ENCODE data around the gene KEAP1. TPM values are rescaled to one million over a fixed set of nuclear protein-coding genes. Genes with fewer than 3 reads are reported as not detected.

KEAP1 gene
- total RNA-seq, 1 donor, result 235 TPM

DNA sequence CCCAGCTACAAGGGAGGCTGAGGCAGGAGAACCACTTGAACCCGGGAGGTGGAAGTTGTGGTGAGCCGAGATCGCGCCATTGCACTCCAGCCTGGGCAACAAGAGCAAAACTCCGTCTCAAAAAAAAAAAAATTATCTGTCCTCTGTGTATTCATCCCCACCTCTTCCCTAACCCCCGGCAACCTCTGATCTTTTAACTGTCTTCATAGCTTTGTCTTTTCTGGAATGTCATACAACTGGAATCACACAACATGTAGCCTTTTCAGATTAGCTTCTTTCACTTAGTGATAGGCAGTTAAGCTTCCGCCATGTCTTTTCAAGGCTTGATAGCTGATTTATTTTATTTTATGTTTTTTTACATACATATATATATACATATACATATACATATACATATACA is 22.5 kb upstream of the KEAP1 start:
- no peak for DNase-seq (ENCODE audit: low read depth in 2 of 3, low spot score in 2 of 3)

DNA sequence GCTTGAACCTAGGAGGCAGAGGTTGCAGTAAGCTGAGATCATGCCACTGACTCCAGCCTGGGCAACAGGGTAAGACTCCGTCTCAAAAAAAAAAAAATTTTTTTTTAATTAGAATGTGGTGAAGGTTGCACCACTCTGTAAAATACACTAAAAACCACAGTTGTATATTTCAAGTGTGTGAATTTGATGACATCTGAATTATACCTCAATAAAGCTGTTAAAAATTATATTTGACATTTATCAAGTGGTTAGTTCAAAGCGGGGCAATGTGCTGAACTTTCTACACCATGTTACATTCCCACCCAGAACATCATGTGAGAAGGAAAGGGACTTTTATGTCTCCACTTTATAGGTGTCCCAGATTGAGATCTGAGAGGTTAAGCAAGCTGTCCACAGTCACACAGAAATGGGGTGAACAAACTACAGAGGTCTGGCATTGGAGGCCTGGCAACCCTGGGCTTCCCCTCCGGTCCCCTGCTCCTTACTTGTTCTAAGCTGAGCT is 20.0 kb upstream of the KEAP1 start:
- no peak for DNase-seq (ENCODE audit: low read depth in 2 of 3, low spot score in 2 of 3)

DNA sequence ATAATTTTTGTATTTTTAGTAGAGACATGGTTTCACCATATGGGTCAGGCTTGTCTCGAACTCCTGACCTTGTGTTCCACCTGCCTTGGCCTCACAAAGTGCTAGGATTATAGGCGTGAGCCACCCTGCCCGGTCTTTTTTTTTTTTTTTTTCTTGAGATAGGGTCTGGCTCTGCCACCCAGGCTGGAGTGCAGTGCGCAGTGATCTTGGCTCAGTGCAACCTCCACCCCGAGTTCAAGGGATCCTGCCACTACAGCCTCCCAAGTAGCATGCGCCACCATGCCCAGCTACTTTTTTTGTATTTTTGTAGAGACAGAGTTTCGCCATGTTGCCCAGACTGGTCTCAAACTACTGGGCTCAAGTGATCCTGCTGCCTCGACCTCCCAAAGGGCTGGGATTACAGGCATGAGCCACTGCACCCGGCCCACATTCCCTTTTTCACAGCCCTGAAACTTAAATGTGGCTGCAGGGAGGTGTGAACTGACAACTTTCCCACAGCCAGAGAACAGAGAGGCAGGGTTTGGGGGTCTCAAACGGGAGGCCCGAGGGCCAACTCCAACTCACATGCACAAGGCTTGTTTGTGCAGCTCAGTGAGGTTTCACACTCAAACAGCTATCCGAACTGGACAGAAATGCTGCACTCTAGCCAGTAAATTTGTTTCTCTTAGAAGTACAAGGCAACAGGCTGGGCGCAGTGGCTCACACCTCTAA is 18.5 kb upstream of the KEAP1 start:
- no peak for DNase-seq (ENCODE audit: low read depth in 2 of 3, low spot score in 2 of 3)

DNA sequence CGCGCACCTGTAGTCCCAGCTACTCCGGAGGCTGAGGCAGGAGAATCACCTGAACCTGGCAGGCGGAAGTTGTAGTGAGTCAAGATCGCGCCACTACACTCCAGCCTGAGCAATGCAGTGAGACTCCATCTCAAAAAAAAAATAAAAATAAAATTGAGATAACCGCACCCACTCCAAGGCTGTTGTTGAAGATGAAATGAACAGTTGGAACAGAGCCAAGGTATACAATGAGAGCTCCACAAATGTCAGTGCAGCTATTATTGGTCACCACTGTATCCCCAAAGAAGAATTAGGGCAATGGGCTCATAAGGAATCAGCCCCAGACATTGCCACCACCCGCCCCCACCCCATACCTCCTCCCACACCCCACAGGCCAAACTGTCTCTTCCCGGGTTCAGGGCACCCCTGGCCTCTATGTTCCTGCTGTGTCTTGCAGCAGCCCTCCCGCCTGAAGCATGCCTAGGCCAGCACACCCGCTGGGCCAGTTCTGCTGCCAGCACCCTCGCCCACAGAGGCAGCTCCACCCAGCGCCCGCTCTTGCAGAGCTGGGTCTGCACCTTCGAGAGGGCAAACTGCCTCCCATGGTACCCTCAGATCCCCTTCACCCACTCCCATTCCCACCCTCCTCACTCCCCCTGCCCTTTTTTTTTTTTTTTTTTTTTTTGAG is 17.6 kb upstream of the KEAP1 start:
- DNase-seq (ENCODE audit: low read depth in 2 of 3, low spot score in 2 of 3), result no peak

DNA sequence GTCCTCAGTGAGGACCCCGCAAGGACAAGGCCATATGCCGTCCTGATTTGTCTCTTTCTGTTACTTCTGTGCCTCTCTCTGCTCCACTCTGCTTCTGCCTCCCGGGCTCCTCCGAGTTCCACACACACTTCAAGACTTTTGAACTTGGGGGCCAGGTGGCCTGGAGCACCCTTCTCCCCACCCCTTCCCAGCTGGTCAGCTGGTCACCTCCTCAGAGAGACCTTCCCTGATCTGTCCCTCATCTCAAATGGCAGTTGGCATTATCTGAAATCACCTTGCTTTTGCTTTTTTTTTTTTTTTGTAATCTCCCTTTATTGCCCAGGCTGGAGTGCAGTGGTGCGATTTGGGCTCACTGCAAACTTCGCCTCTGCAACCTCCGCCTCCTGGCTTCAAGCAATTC is 16.3 kb upstream of the KEAP1 start:
- DNase-seq (ENCODE audit: low read depth in 2 of 3, low spot score in 2 of 3), result no peak

DNA sequence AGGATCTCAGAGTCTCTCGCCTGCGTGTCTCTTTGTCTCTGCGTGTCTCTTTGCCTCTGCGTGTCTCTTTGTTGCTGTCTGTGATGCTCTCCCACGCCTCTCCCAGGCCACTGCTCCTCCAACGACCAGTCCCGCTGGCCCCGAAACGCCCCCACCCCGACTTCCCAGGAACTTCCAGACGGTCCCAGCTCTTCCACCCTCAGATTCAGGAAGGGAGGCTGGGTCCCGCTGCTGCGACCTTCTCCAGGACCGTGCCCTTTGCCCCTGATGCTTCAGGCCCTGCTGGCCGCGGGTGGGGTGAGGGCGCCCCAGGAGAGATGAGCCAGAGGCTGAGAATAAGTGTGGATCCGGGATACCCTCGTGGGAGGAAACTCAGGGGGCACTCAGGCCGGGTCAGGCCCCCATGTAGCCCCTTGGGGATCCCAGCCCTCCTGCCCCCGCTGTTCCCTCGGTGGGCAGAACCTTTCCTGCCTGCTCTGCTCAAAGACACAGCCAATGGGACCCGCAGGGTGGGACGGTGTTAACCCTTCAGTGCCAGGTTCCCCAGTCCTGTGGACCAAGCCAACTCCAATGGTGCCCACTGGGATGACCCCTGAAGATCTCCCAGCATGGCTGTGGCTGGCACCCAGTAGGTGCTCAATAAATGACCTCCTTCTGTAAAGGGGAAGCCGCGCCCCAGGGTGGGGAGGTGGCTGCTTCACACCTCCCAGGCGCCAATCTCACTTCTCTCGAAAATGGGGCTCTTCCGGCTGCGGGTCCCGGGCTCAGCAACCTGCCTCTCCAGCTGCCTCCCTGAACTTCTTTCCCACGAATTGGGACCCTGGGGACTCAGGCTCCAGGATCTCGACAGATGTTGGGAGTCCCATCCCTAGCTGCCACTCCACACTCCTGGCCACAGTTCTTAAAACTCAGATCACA is 15.5 kb upstream of the KEAP1 start:
- no peak for DNase-seq (ENCODE audit: low read depth in 2 of 3, low spot score in 2 of 3)

DNA sequence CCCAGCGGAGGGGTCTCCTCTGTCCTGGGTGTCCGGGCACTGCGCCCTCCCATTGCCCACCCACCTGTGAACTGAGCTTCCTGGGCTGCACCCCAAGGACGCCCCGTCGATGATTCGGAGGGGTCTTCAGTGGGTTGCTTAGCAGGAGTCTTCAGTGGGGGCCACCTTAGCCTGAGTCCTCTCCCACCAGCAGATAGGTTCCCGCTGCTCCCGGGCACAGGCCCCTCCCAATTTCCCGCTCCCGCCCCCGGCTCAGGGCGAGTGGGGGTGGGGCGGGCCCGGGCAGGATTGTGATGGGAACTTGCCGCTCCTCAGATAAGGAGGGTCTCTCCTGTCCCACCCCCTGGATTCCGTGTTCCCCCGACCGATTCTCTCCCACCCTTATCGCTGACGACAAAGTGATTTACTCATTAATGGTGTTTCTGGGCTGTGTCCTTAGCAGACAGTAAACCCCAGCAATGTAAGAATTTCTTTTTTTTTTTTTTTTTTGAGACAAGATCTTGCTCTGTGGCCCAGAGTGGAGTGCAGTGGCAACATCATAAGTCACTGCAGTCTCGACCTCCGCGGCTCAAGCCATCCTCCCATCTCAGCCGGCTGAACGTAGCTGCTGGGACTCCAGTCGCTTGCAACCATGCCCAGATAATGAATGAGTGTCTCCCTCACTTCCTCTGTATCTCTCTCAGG is 14.7 kb upstream of the KEAP1 start:
- peak in 1 of 3 donors; percentile 28 for DNase-seq (ENCODE audit: low read depth in 2 of 3, low spot score in 2 of 3)

DNA sequence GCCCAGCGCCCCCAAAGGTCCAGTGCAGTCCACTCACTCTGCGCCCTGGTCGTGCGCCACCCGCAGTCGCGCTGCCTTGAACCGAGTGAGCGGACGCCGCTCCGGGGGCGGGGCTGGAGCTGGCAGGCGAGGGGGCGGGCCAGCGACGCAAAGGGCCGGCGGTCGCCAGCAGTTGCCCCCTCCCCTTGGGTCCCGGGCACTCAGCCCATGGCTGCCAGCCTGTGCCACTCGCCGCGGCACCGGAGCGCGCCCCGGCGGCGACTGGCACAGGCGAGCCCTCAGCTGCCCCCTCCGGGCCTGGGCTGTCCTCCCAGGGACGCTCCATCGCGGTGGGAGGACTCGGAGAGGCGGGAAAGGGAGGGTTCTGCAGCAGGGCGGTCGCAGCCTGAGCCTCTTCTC is 14.2 kb upstream of the KEAP1 start, which contains the start of gene S1PR5:
TSS of gene S1PR5 (minus strand) at position 87 of the 399 bp plus-strand sequence. CDS start 2,436 bp downstream, outside the sequence.
- no peak for DNase-seq (ENCODE audit: low read depth in 2 of 3, low spot score in 2 of 3)

DNA sequence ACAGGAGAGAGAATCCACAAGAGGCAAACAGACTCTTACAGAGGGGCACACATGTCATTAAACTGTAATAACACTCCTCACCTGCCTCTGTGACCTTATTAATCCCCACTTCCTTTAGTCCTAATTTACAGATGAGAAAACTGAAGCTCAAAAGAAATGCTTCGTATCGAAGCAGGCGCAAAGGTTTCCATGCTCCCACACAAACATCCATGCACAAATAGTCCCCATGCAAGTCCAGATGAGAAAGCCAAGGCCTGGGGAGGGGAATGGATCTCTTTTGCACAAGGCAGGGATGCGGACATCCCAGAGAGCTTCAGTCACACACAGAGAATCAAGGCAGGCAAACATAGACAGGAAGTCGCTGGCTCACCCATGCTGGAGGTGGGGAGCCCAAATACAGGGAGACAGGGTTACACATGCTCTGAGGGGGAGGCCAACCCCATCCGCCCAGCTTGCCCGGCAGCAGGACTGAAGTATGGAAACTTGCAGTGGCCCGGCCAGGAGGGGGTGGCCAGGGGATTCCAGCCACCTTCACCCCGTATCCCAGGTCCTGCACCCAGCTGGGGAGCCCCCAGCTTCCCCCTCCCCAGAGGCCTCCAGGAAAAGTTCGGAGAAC is 13.6 kb upstream of the KEAP1 start:
- no peak for DNase-seq (ENCODE audit: low read depth in 2 of 3, low spot score in 2 of 3)

DNA sequence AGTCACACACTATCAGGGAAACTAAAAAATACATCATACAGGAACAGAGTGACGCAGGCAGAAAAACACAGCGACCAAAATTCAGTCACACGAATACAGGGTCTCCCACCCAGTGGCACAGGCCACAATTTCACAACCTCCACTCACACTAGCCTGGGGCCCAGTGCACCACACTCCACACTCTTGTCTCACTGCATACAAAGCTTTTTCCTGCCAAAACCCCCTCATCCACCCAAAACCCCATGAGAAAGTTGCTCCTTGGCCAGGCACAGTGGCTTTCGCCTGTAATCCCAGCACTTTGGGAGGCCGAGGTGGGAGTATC is 12.9 kb upstream of the KEAP1 start:
- DNase-seq (ENCODE audit: low read depth in 2 of 3, low spot score in 2 of 3), result no peak

DNA sequence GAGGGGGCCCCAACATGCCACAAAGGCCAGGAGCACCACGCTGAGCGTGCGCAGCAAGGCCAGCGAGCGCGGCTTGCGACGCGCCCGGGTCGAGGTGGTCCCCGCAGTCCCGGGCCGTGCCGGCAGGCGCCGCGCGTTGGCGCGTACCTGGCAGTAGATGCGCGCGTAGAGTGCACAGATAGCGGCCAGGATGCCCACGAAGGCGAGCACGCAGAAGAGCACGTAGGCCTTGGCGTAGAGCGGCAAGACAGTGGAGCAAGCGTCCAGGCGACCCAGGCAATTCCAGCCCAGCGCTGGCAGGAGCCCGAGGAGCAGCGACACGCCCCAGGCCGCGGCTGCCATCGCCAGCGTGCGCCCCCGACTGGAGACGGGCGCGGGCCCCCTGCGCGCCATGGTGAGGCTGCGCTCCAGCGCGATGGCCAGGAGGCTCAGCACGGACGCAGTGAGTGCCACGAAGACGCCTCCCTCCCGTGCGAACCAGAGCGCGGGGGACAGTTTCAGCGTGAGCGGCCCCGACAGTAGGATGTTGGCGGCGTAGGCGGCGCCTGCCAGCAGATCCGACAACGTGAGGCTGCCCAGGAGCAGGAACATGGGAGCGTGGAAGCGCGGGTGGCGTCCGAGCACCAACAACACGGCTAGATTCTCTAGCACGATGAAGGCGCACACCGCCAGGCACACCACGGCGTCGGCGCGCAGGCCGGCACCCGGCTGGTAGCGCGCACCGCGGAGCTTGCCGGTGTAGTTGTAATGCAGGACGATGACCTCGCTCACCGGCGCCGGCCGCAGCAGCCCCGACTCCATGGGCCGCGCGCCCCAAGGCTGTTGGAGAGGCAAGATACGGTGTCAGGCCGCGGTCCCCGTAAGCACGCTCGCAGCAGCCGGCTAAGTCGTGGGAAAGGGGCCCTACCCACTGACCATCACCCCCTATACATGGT is 11.3 kb upstream of the KEAP1 start:
- DNase-seq (ENCODE audit: low read depth in 2 of 3, low spot score in 2 of 3), result peak in 2 of 3 donors; percentile 53 to 65

DNA sequence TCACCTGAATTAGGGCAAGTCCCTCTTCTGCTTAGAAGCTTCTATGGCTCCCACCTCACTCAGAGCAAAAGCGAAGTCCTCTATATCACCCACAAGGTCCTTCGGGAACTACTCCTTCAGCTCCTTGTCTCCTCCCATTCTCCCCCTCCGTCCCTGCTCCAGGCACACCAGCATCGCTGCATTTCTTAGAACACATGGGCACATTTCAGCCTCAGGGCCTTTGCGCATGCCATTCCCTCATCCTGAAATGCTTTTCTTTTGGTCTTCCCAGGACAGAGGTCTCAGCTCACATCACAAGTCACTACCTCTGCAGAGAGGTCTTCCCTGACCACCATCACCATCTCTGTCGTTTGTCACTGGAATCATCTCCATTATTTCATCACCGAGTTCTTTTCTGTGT is 10.1 kb upstream of the KEAP1 start:
- no peak for DNase-seq (ENCODE audit: low read depth in 2 of 3, low spot score in 2 of 3)

DNA sequence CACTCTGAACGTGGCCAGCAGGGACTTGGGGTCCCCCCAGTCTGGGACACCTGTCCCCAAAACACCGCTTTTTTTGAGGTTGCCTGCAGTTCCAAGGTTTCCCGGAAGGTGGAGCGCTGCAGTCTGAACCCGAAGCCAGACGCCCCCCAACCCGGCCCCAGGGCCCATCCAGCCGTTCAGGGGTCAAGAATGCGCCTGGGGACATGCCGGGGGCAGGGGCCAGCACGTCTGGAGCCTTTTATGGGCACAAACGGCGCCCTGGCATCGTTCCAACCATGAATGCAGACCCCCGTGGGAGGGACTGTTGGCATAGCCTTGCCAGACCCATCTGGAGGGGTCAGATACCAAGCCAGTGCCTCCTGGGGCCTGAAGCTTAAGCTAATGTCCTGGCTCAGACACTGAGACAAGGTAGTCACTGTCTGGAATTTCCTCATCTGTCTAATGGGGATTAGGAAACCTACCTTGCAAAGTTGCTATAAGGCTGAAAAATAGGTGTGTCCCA is 7.2 kb upstream of the KEAP1 start:
- DNase-seq (ENCODE audit: low read depth in 2 of 3, low spot score in 2 of 3), result peak in 2 of 3 donors; percentile 43 to 64

DNA sequence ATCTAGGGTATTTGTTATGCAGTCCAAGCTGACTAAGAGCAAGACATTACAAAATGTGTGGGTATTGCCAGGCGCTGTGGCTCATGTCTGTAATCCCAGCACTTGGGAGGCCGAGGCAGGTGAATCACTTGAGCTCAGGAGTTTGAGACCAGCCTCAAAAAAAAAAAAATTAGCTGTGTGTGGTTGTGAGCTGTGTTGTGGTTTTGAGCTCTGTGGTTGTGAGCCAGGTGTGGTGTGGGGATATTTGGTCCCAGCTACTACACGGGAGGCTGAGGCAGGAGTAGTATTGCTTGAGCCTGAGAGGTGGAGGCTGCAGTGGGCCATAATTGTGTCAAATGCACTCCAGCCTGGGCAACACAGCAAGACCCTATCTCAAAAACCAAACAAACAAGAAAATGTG is 5.6 kb upstream of the KEAP1 start:
- DNase-seq (ENCODE audit: low read depth in 2 of 3, low spot score in 2 of 3), result no peak

DNA sequence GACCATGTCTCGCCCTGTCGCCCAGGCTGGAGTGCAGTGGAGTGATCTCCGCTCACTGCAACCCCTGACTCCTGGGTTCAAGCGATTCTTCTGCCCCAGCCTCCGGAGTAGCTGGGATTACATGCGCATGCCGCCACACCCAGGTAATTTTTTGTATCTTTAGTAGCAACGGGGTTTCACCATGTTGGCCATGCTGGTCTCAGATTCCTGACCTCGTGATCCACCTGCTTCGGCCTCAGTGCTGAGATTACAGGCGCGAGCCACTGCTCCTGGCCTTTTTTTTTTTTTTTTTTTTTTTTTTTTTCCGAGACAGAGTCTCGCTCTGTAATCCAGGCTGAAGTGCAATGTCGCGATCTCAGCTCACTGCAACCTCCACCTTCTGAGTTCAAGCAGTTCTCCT is 4.9 kb upstream of the KEAP1 start:
- no peak for DNase-seq (ENCODE audit: low read depth in 2 of 3, low spot score in 2 of 3)

DNA sequence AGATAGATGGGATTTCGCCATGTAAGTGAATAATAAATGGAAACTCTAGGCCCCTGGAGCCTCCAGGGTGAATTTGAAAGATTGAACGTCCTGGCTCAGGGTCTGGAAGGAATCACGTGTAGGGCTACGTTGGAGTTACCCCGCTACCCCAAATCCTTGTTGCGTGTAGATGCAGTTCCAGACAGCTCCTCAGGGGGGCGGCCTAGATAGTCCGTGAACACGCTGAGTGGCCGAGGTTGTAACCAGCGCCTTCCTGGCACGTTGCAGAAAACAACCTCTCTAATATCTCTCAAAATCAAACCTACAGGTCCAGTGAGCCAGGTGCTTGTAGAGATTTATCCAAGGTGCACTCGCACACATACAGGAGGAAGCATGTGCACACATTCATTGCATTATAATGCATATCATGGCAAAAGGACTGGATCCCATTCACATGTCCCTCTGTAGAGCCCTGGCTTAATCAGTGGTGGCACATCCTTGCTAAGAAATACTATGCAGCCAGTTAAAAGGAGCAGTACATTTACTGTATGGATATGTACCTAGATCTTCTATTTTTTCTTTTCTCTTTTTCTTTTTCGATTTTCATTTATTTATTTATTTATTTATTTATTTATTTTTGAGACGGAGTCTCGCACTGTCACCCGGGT is 2.5 kb upstream of the KEAP1 start:
- DNase-seq (ENCODE audit: low read depth in 2 of 3, low spot score in 2 of 3), result peak; percentile 63 to 87 (median 80)

DNA sequence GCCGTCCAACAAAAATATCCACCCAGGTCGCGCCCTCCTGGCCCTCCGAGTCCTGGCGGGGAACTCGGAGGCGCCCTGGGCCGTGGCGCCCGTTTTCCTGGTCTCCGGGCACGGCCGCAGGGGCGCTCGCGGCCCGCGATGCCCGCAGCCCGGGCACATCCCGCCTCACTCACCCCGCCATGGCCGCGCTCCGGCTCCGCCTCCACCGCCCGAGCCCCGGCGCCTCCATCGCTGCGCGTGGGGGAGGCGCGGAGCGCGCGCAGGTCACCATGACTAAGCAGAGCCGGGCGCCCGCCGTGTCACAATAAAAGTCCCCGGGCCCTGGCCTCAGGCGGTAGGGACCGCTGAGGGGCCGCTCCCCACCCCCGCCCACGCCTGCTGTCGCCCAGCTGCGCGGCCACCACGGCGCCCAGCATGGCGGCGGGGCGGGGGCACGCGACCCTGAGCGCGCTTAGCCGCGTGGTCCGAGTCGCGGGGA is 593 bp downstream of the KEAP1 start:
- DNase-seq (ENCODE audit: low read depth in 2 of 3, low spot score in 2 of 3), result peak; percentile 65 to 96 (median 95)

DNA sequence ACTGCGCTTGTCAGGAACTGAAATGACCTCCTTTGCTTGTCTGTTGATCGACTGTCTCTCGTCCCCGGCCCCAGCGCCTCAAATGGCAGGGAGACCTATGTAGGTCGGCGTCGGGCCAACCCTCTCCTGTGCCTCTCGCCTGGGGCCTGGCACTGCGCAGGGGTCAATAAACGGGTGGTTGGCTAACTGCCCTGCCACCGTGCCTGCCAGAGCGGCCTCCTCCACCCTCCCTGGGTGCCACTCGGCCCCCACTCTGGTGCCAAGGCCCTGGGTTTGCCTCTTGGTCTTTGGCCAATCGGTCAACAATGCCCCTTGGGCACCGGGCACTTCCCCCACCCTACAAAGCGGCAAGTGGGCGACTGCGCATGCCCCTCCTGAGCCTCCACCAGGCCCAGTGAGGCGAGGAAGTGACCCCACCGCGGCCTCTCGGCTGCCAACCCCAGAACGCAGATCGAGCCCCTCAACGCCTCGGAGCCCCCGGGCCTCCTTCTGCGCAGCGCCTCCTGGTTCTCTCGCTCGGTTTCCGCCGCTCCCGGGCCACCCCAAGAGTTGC is 1.1 kb downstream of the KEAP1 start:
- DNase-seq (ENCODE audit: low read depth in 2 of 3, low spot score in 2 of 3), result peak in 1 of 3 donors; percentile 49

Measured in hematopoietic multipotent progenitor cell (in vitro differentiated cells).